Type B pancreatic cell (in vitro differentiated cells): Measurements from ENCODE around the gene BOC. TPM values are rescaled to one million over a fixed set of nuclear protein-coding genes. Genes with fewer than 3 reads are reported as not detected.
A peak's percentile ranks its signal among the peaks of the same experiment; 100 is the strongest.

Experiments
- DNase-seq: peaks from one replicate; pipeline ENCODE4 v3.0.0; 2021; ENCODE audit warnings: mixed read lengths; ENCODE audit not compliant: unreplicated experiment; ENCODE audit errors: extremely low spot score
- H3K27ac Mint-ChIP-seq: 2 replicates; pipeline ENCODE4 v1.8.0; 2021; ENCODE audit warnings: mild to moderate bottlenecking, mixed read lengths
- H3K27me3 Mint-ChIP-seq: 2 replicates; pipeline ENCODE4 v1.8.0; 2021; ENCODE audit warnings: mixed read lengths
- H3K36me3 Mint-ChIP-seq: 2 replicates; pipeline ENCODE4 v1.8.0; 2021; ENCODE audit warnings: mixed read lengths
- H3K4me1 Mint-ChIP-seq: one replicate; pipeline ENCODE4 v1.8.0; 2021; ENCODE audit warnings: mixed read lengths; ENCODE audit not compliant: unreplicated experiment
- H3K4me3 Mint-ChIP-seq: 2 replicates; pipeline ENCODE4 v1.8.0; 2021; ENCODE audit warnings: mild to moderate bottlenecking, mixed read lengths
- H3K9me3 Mint-ChIP-seq: 2 replicates; pipeline ENCODE4 v1.8.0; 2021; ENCODE audit warnings: mixed read lengths
- CTCF ChIP-seq: fragments of 200-600 bp; sonication (generic); conservative IDR thresholded peaks from 2 replicates; pipeline ENCODE4 v1.5.0; 2021; ENCODE audit warnings: antibody characterized with exemption, mild to moderate bottlenecking
- long read RNA-seq: library from polyadenylated mRNA; unstranded; transcript quantifications from one replicate; pipeline ENCODE4 v2.0.0, GENCODE V29; 2020
- total RNA-seq: library from RNA; stranded (reverse); gene quantifications from 2 replicates; pipeline ENCODE4 v1.2.1, GENCODE V29; 2021; ENCODE audit warnings: low replicate concordance

Gene BOC
- 36.7 and 219 TPM in 2 replicates for total RNA-seq
- long read RNA-seq, partial matches to known transcripts = 6 of 13 reads
- long read RNA-seq, other reads (novel, unspliced or antisense) = 4 of 13 reads

DNA sequence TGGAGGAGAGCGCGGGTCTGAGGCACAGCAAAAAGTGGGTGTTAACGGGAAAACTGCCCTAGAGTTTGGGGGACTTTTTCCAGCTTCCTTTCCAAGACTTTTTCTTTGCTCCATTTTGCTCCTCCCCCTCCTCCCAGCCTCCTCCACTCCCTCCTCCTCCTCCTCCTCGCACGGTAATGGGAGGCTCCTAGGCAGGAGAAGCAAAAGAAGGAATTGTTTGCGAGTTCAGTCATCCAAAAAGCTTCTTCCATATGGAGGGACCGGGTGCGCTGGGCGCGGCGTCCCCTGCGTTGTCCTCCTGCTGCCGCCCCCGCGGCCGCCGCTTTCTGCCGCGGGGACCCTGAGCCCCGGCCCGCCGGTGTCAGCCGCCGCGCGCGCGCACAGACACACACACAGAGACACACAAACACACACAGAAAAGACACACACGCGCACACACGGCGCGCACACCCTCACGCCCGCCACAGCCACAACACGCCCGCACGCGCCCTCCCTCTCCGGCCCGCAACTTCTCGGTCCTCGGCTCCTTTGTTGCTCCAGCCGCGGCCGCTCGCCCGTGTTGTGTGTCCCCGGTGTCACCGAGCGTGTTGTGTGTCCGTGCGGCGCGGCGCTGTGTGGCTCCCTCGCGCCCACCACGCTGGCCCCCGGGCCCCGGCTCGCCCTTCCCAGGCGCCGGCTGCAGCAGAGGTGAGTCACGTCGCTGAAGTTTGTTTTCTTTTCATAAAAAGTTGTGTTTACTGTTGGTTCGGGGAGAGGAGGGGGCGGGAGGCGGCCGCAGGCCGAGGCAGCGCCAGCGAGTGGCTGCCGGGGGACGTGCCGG, at the start of gene BOC:
Gene BOC, plus strand, starts transcription at position 228 of the 820 bp plus-strand sequence. CDS start 38,246 bp downstream, outside the sequence.
- Mint-ChIP-seq H3K27ac (peak within 1 kb of the TSS; percentile 85), H3K27me3 (peaks cover 21% of the 10 kb centered on the region), H3K4me3 (peak within 1 kb of the TSS; percentile 97), H3K4me1 (peaks cover 72% of the 10 kb centered on the region), H3K9me3 (no peaks in the 10 kb centered on the region), H3K36me3 (peaks cover 33% of the 10 kb centered on the region)
- no peak for DNase-seq
- TF ChIP-seq CTCF = no peak

DNA sequence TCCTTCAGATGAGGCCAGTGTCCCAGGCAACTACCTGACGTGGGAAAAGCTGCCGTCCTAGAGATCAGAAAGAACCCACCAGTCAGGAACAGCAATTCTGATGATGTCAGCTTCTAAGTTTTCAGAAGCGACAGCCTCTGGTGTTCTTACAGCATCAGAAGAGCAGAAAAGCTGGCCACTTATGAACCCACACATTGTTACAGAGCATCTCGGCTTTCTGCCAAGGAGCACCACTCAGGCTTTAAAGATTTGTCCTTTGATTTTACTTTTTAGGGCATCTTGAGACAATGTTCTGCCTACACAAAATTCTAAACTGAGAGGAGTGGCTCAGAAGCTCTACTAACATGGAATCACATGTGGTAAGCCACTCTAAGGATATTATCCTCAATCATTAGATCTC, 49.7 kb upstream of the BOC start:
- Mint-ChIP-seq H3K4me1 (peaks cover 69% of the 10 kb centered on the region), H3K4me3 (no peak overlapping the region), H3K9me3 (no peaks in the 10 kb centered on the region), H3K36me3 (peaks cover 8% of the 10 kb centered on the region), H3K27me3 (no peaks in the 10 kb centered on the region), H3K27ac (peak overlapping the region; percentile 5)
- DNase-seq = no peak
- no peak for TF ChIP-seq CTCF

GRCh38 chr3:113163152-113163551, 48.2 kb upstream of the BOC start:
- H3K36me3 Mint-ChIP-seq = peaks cover 8% of the 10 kb centered on the region
- no peaks in the 10 kb centered on the region for H3K27me3 Mint-ChIP-seq
- H3K9me3 Mint-ChIP-seq = no peaks in the 10 kb centered on the region
- no peak for TF ChIP-seq CTCF
- no peak for DNase-seq
- H3K4me1 Mint-ChIP-seq = peaks cover 54% of the 10 kb centered on the region
- H3K4me3 Mint-ChIP-seq = peak overlapping the region; percentile 10
- no peak overlapping the region for H3K27ac Mint-ChIP-seq

DNA sequence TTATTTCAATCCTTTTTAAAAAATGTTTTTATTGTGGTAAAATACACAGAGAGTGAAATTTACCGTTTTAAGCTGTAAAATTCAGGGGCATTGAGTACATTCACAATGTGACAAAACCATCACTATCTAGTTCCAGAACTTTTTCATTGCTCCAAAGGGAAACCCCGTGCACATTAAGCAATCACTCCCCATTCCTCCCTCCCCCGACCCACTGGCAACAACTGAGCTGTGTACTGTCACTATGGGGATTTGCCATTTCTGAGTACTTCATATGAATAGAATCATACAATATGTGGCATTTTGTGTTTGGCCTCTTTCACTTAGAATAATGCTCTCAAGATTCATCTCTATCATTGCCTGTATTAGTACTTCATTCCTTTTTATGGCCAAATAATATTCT, 45.5 kb upstream of the BOC start:
- no peak for TF ChIP-seq CTCF
- H3K4me1 Mint-ChIP-seq = peaks cover 59% of the 10 kb centered on the region
- DNase-seq = no peak
- H3K9me3 Mint-ChIP-seq = no peaks in the 10 kb centered on the region
- no peak overlapping the region for H3K4me3 Mint-ChIP-seq
- no peak overlapping the region for H3K27ac Mint-ChIP-seq
- H3K36me3 Mint-ChIP-seq = peaks cover 10% of the 10 kb centered on the region
- no peaks in the 10 kb centered on the region for H3K27me3 Mint-ChIP-seq

DNA sequence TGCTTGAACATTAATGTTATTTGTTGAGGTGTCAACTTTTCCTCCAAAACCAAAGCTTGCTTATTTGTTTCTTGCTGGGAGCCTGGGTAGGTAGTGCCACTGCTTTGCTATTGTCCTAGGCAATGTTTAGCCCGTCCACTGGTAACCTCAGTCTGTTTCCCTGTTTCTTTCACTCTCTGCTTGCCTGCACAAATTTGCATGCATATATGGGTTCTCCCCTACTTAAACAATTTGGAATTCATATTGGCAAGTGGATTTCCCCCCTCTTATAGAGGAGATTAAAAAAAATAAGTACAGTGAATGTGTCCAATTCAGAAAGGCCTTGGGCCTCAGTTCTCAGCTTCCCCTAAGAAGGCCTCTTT, 45.0 kb upstream of the BOC start:
- Mint-ChIP-seq H3K4me3 (no peak overlapping the region), H3K4me1 (peaks cover 55% of the 10 kb centered on the region), H3K36me3 (peaks cover 11% of the 10 kb centered on the region), H3K27me3 (no peaks in the 10 kb centered on the region), H3K27ac (no peak overlapping the region), H3K9me3 (no peaks in the 10 kb centered on the region)
- DNase-seq = no peak
- no peak for TF ChIP-seq CTCF
